BJ (cell line): ENCODE results near the gene LAG3. TPM values are rescaled to one million over a fixed set of nuclear protein-coding genes. Genes with fewer than 3 reads are reported as not detected.

Source experiments
- CTCF ChIA-PET: fragments of 350-600 bp; formaldehyde crosslinking; extraction: SDS; loops from one replicate; lab custom pipeline; 2021; ENCODE audit warnings: antibody characterized with exemption, inconsistent platforms; lab: Yijun Ruan, JAX
- POLR2A ChIA-PET: fragments of 300-600 bp; sonication (Branson Sonifier 250); formaldehyde crosslinking; extraction: SDS; loops from one replicate; lab custom pipeline; 2021; ENCODE audit warnings: antibody characterized with exemption; lab: Charles Lee
- DNase-seq: peaks from one replicate; pipeline ENCODE4 v3.0.0-alpha.2; 2011; ENCODE audit warnings: low read depth
- H3K27me3 ChIP-seq: 2 replicates; pipeline ENCODE4 v1.6.0; 2011; ENCODE audit warnings: low read length; ENCODE audit not compliant: control insufficient read depth, insufficient read depth
- H3K36me3 ChIP-seq: 2 replicates; pipeline ENCODE4 v1.5.1; 2011; ENCODE audit warnings: low read length; ENCODE audit not compliant: control insufficient read depth, insufficient read depth
- H3K4me3 ChIP-seq: 2 replicates; pipeline ENCODE4 v1.5.1; 2011; ENCODE audit warnings: low read depth, mild to moderate bottlenecking, control low read depth, low read length
- CTCF ChIP-seq: IDR thresholded peaks from 2 replicates; pipeline ENCODE4 v1.5.1; 2011; ENCODE audit warnings: low read depth, mild to moderate bottlenecking, control low read depth, inconsistent platforms, low read length, moderate library complexity; ENCODE audit not compliant: insufficient read depth
- polyA plus RNA-seq: library from polyadenylated mRNA; depleted of rRNA; stranded (reverse); fragments of >200 nt; gene quantifications from 2 replicates; pipeline ENCODE4 v1.2.3, GENCODE V29; 2011

Gene LAG3
- polyA plus RNA-seq, 1 experiment = 0.50 TPM

- no peak overlapping the region for H3K4me3 ChIP-seq
Observed at GRCh38 chr12:6787309-6787708, 15.0 kb downstream of the LAG3 start.

GRCh38 chr12:6788972-6789924 lies 16.9 kb downstream of the LAG3 start, which contains the start of gene CD4:
Gene CD4 (plus strand): TSS chr12:6789528. CDS start chr12:6800139, 10,611 bp downstream.
- no peaks in the 10 kb centered on the region for H3K36me3 ChIP-seq
- no peak within 1 kb of the TSS for H3K4me3 ChIP-seq
- CTCF ChIA-PET = interaction anchor here (0.7 to 0.8 kb wide), 2 partner anchors 11 to 36 kb away, joined by 3 read pairs; partner anchors contain the start of gene MLF2
- POLR2A ChIA-PET = no interaction called here
- no peaks in the 10 kb centered on the region; the same call in 1 of the 2 replicates for H3K27me3 ChIP-seq
- no peak for TF ChIP-seq CTCF
- no peak for DNase-seq

More at GRCh38 chr12:6787309-6787708, 15.0 kb downstream of the LAG3 start:
- H3K36me3 ChIP-seq = no peaks in the 10 kb centered on the region
- H3K27me3 ChIP-seq = no peaks in the 10 kb centered on the region
- no peak for TF ChIP-seq CTCF
- POLR2A ChIA-PET = no interaction called here
- DNase-seq = no peak
- CTCF ChIA-PET = interaction anchor here (0.7 to 17.2 kb wide), 3 partner anchors 21 to 36 kb away, joined by 3 to 222 read pairs (median 43); partner anchors contain the start of genes GPR162 and MLF2

- Histone ChIP-seq H3K4me3 (no peak overlapping the region), H3K36me3 (no peaks in the 10 kb centered on the region), H3K27me3 (no peaks in the 10 kb centered on the region; the same call in 1 of the 2 replicates)
- POLR2A ChIA-PET = no interaction called here
- no peak for TF ChIP-seq CTCF
- CTCF ChIA-PET = interaction anchor here (0.7 kb wide), 1 partner anchor 12 kb away, joined by 3 read pairs; no protein-coding TSS in a partner anchor
- DNase-seq = no peak
Observed at GRCh38 chr12:6790496-6791150, 18.3 kb downstream of the LAG3 start.

GRCh38 chr12:6791931-6792520 lies 19.7 kb downstream of the LAG3 start:
- DNase-seq = no peak

More at GRCh38 chr12:6791931-6792520, 19.7 kb downstream of the LAG3 start:
- no peak for TF ChIP-seq CTCF
- no peak overlapping the region for H3K4me3 ChIP-seq
- ChIA-PET POLR2A (no interaction called here), CTCF (interaction anchor here (0.9 to 2.9 kb wide), 5 partner anchors 13 to 39 kb away, joined by 3 to 14 read pairs (median 4); partner anchors contain the start of genes MLF2 and P3H3)
- peaks cover 2% of the 10 kb centered on the region; the same call in 1 of the 2 replicates for H3K27me3 ChIP-seq
- no peaks in the 10 kb centered on the region for H3K36me3 ChIP-seq
